Activated naive CD4-positive, alpha-beta T cell treated with anti-CD3 and anti-CD28 coated beads, Interleukin-2, amount 50 U/mL, for 72 hours (primary cell): ENCODE data around the gene CLGN. TPM values are rescaled to one million over a fixed set of nuclear protein-coding genes. Genes with fewer than 3 reads are reported as not detected.

Source experiments
- ATAC-seq, 2 donors: fragments of 150-1000 bp; cut with Tn5 transposase; 2 replicates each; pipeline ENCODE4 v1.10.0; 2021; ENCODE audit warnings: mild to moderate bottlenecking in 2 of 2, moderate library complexity in 2 of 2
- DNase-seq, 2 donors: peaks; one replicate each; pipeline ENCODE4 v3.0.0; 2021 to 2022; ENCODE audit warnings: low spot score in 2 of 2
- H3K27ac Mint-ChIP-seq, 2 donors: one replicate each; pipeline ENCODE4 v1.8.0; 2022; ENCODE audit warnings: mild to moderate bottlenecking in 2 of 2, mixed read lengths in 2 of 2
- H3K36me3 Mint-ChIP-seq, 2 donors: one replicate each; pipeline ENCODE4 v1.8.0; 2022; ENCODE audit warnings: mixed read lengths in 2 of 2
- H3K9me3 Mint-ChIP-seq, 2 donors: one replicate each; pipeline ENCODE4 v1.8.0; 2022; ENCODE audit warnings: mixed read lengths in 2 of 2
- total RNA-seq, 2 donors: library from RNA; stranded (reverse); gene quantifications; one replicate each; pipeline ENCODE4 v1.2.3, GENCODE V29; 2022

The CLGN gene
- total RNA-seq, 2 donors from 2014 or later: not detected

GRCh38 chr4:140406292-140406691 is 21.2 kb downstream of the CLGN start:
- H3K9me3 Mint-ChIP-seq: no peaks in the 10 kb centered on the region
- ATAC-seq: peak in 1 of 2 donors; percentile 83
- DNase-seq: no peak
- no peak overlapping the region for H3K27ac Mint-ChIP-seq
- no peaks in the 10 kb centered on the region for H3K36me3 Mint-ChIP-seq

- Mint-ChIP-seq H3K27ac (no peak overlapping the region), H3K36me3 (no peaks in the 10 kb centered on the region), H3K9me3 (no peaks in the 10 kb centered on the region)
- ATAC-seq (no peak), DNase-seq (no peak)
These were observed 27.3 kb downstream of the CLGN start for GRCh38 chr4:140400111-140400510.

GRCh38 chr4:140395668-140396067 is 31.8 kb downstream of the CLGN start:
- Mint-ChIP-seq H3K27ac (no peak overlapping the region), H3K36me3 (no peaks in the 10 kb centered on the region), H3K9me3 (no peaks in the 10 kb centered on the region)
- DNase-seq (no peak), ATAC-seq (no peak)

GRCh38 chr4:140388015-140388414 is 39.4 kb downstream of the CLGN start:
- Mint-ChIP-seq H3K36me3 (no peaks in the 10 kb centered on the region), H3K9me3 (no peaks in the 10 kb centered on the region), H3K27ac (no peak overlapping the region)
- ATAC-seq (no peak), DNase-seq (no peak)

GRCh38 chr4:140382732-140383131 is 44.7 kb downstream of the CLGN start:
- ATAC-seq: no peak
- Mint-ChIP-seq H3K36me3 (peaks cover 0 to 6% of the 10 kb centered on the region in 2 donors), H3K27ac (no peak overlapping the region), H3K9me3 (no peaks in the 10 kb centered on the region)
- no peak for DNase-seq

- Mint-ChIP-seq H3K36me3 (no peaks in the 10 kb centered on the region), H3K27ac (peak overlapping the region in 1 of 2 donors; percentile 51), H3K9me3 (no peaks in the 10 kb centered on the region)
- ATAC-seq (no peak), DNase-seq (no peak)
These were observed 53.3 kb downstream of the CLGN start for GRCh38 chr4:140374130-140374477.

- DNase-seq: peak; percentile 93 to 99
- peak within 1 kb of the TSS in 1 of 2 donors; percentile 51 for H3K27ac Mint-ChIP-seq
- no peaks in the 10 kb centered on the region for H3K9me3 Mint-ChIP-seq
These were observed 53.9 kb downstream of the CLGN start, which contains the start of gene SCOC for GRCh38 chr4:140373328-140374129. Gene SCOC, plus strand, starts transcription at chr4:140373646. Its CDS starts 5,525 bp downstream, at chr4:140379171.

GRCh38 chr4:140372751-140373327 is 54.6 kb downstream of the CLGN start:
- no peak overlapping the region for H3K27ac Mint-ChIP-seq
- H3K36me3 Mint-ChIP-seq: no peaks in the 10 kb centered on the region
- H3K9me3 Mint-ChIP-seq: no peaks in the 10 kb centered on the region
- DNase-seq: peak in 1 of 2 donors; percentile 25
- peak; percentile 41 to 56 for ATAC-seq

More at GRCh38 chr4:140373328-140374129, 53.9 kb downstream of the CLGN start, which contains the start of gene SCOC:
- H3K36me3 Mint-ChIP-seq: no peaks in the 10 kb centered on the region
- ATAC-seq: peak; percentile 92 to 95

GRCh38 chr4:140368686-140369085 is 58.8 kb downstream of the CLGN start:
- no peaks in the 10 kb centered on the region for H3K9me3 Mint-ChIP-seq
- no peak overlapping the region for H3K27ac Mint-ChIP-seq
- ATAC-seq: no peak
- no peaks in the 10 kb centered on the region for H3K36me3 Mint-ChIP-seq
- DNase-seq: no peak

- no peak overlapping the region for H3K27ac Mint-ChIP-seq
- ATAC-seq (no peak), DNase-seq (no peak)
- no peaks in the 10 kb centered on the region for H3K36me3 Mint-ChIP-seq
- no peaks in the 10 kb centered on the region for H3K9me3 Mint-ChIP-seq
These were observed 59.7 kb downstream of the CLGN start for GRCh38 chr4:140367738-140368137.

- no peak for DNase-seq
- no peak for ATAC-seq
- H3K9me3 Mint-ChIP-seq: no peaks in the 10 kb centered on the region
- no peaks in the 10 kb centered on the region for H3K36me3 Mint-ChIP-seq
- H3K27ac Mint-ChIP-seq: no peak overlapping the region
These were observed 63.9 kb downstream of the CLGN start for GRCh38 chr4:140363558-140363957.

GRCh38 chr4:140363051-140363450 is 64.4 kb downstream of the CLGN start:
- Mint-ChIP-seq H3K27ac (no peak overlapping the region), H3K36me3 (no peaks in the 10 kb centered on the region), H3K9me3 (no peaks in the 10 kb centered on the region)
- ATAC-seq (no peak), DNase-seq (no peak)

- Mint-ChIP-seq H3K36me3 (no peaks in the 10 kb centered on the region), H3K9me3 (no peaks in the 10 kb centered on the region), H3K27ac (no peak overlapping the region)
- no peak for ATAC-seq
- no peak for DNase-seq
These were observed 66.3 kb downstream of the CLGN start for GRCh38 chr4:140361099-140361498.

GRCh38 chr4:140359562-140360427 is 67.7 kb downstream of the CLGN start:
- Mint-ChIP-seq H3K27ac (no peak overlapping the region), H3K9me3 (no peaks in the 10 kb centered on the region), H3K36me3 (no peaks in the 10 kb centered on the region)
- peak in 1 of 2 donors; percentile 82 for DNase-seq
- ATAC-seq: peak; percentile 84 to 96

GRCh38 chr4:140358281-140358680 is 69.2 kb downstream of the CLGN start:
- Mint-ChIP-seq H3K27ac (no peak overlapping the region), H3K36me3 (no peaks in the 10 kb centered on the region), H3K9me3 (no peaks in the 10 kb centered on the region)
- no peak for ATAC-seq
- no peak for DNase-seq

- H3K27ac Mint-ChIP-seq: peak overlapping the region in 1 of 2 donors; percentile 31
- no peaks in the 10 kb centered on the region for H3K9me3 Mint-ChIP-seq
- H3K36me3 Mint-ChIP-seq: no peaks in the 10 kb centered on the region
- DNase-seq: no peak
- no peak for ATAC-seq
These were observed 69.6 kb downstream of the CLGN start for GRCh38 chr4:140357868-140358267.

- Mint-ChIP-seq H3K27ac (no peak overlapping the region), H3K9me3 (no peaks in the 10 kb centered on the region), H3K36me3 (no peaks in the 10 kb centered on the region)
- no peak for ATAC-seq
- no peak for DNase-seq
These were observed 72.2 kb downstream of the CLGN start for GRCh38 chr4:140355288-140355687.
